T1000 (cell line): ENCODE measurements around the gene AOC3.

Experiments used
- DNase-seq: peaks from one replicate; lab custom pipeline; 2025; ENCODE audit warnings: mixed read lengths; lab: John Stamatoyannopoulos, UW

The AOC3 gene

GRCh38 chr17:42850954-42851353, at the start of gene AOC3:
Gene AOC3, plus strand, starts transcription at chr17:42851199. Its CDS starts 145 bp downstream, at chr17:42851344.
- no peak for DNase-seq

- no peak for DNase-seq
Observed at GRCh38 chr17:42803074-42803883, 47.7 kb upstream of the AOC3 start.

- no peak for DNase-seq
Observed at GRCh38 chr17:42804918-42805367, 46.1 kb upstream of the AOC3 start.

GRCh38 chr17:42806249-42806648, 44.8 kb upstream of the AOC3 start:
- no peak for DNase-seq

- no peak for DNase-seq
Observed at GRCh38 chr17:42809250-42809649, 41.7 kb upstream of the AOC3 start.

GRCh38 chr17:42814633-42815399, 36.2 kb upstream of the AOC3 start:
- no peak for DNase-seq

GRCh38 chr17:42817866-42818265, 33.1 kb upstream of the AOC3 start:
- no peak for DNase-seq

GRCh38 chr17:42818379-42818778, 32.6 kb upstream of the AOC3 start:
- no peak for DNase-seq

GRCh38 chr17:42819939-42820535, 31.0 kb upstream of the AOC3 start:
- DNase-seq, result no peak

- DNase-seq, result no peak
Observed at GRCh38 chr17:42821176-42821575, 29.8 kb upstream of the AOC3 start.

- DNase-seq, result no peak
Observed at GRCh38 chr17:42827472-42827871, 23.5 kb upstream of the AOC3 start.

GRCh38 chr17:42830971-42831370, 20.0 kb upstream of the AOC3 start:
- DNase-seq, result no peak

GRCh38 chr17:42832213-42832933, 18.6 kb upstream of the AOC3 start:
- no peak for DNase-seq

GRCh38 chr17:42832934-42833766, 17.8 kb upstream of the AOC3 start, which contains the start of gene PSME3:
Gene PSME3, plus strand, starts transcription at chr17:42833397. Its CDS starts 235 bp downstream, at chr17:42833632.
- peak; percentile 85 for DNase-seq

- DNase-seq, result no peak
Observed at GRCh38 chr17:42833767-42834422, 17.1 kb upstream of the AOC3 start.

GRCh38 chr17:42835732-42836131, 15.3 kb upstream of the AOC3 start:
- DNase-seq, result no peak

- no peak for DNase-seq
Observed at GRCh38 chr17:42841975-42842685, 8.9 kb upstream of the AOC3 start.

GRCh38 chr17:42843358-42843934, 7.6 kb upstream of the AOC3 start:
- peak; percentile 23 for DNase-seq

GRCh38 chr17:42844271-42844670, 6.7 kb upstream of the AOC3 start, which contains the start of gene AOC2:
Gene AOC2, plus strand, starts transcription at chr17:42844580. Its CDS starts 47 bp downstream, at chr17:42844627.
- no peak for DNase-seq
